HG03280 (cell line): ENCODE measurements around the gene PDC.
A peak's percentile ranks its signal among the peaks of the same experiment; 100 is the strongest.
"Not testable (repeated sequence)": the region's sequence is repeated elsewhere in the genome, so short reads cannot be mapped to it uniquely, and the experiment has no call there.

Experiments
- ATAC-seq: cut with Tn5 transposase; IDR thresholded peaks from one replicate; pipeline ENCODE4 v1.9.1; 2021; ENCODE audit warnings: mild to moderate bottlenecking, moderate library complexity; ENCODE audit not compliant: unreplicated experiment

Gene PDC

DNA sequence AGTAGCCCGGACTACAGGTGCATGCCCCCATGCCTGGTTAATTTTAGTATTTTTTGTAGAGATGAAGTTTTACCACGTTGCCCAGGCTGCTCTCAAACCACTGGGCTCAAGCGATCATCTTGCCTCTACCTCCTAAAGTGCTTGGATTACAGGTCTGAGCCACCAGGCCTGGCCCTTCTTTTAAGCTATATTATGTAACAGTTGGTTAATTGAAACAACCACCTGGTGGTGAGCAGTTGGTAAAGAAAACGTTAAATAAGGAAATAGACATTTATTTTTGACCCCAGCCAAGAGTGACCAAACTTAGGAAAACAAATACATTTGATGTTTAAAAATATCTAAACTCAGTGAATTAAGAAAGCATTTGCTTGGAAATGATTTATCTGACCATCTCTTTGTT, 12.1 kb upstream of the PDC start:
- no peak for ATAC-seq

DNA sequence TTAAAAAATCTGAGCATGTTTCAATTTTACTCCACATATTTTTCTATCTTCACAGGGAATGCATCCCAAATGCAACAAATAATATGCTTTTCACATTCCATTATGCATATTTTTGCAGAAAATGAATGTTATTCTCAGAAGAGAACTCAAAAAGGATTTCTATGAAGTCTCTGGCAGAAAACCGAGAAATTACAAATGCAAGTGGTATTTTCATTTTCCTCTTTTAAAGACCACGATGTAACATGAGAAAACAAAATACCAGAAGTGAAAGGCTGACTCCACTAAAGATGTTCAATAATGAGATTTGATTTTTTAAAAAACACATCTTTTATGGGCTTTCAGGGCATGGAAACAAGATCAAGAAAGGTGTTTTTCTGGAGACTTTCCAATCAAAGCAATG, 5.0 kb upstream of the PDC start:
- no peak for ATAC-seq

DNA sequence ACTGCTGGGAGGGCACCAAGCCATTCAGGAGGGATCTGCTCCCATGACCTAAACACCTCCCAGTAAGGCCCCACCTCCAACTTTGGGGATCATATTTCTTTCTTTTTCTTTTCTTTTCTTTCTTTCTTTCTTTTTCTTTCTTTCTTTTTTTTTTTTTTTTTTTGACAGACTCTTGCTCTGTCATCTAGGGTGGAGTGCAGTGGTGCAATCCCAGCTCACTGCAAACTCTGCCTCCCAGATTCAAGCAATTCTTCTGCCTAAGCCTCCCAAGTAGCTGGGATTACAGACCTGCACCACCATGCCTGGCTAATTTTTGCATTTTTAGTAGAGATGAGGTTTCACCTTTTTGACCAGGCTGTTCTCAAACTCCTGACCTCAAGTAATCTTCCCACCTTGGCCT, 4.6 kb upstream of the PDC start:
- ATAC-seq = not testable (repeated sequence)

DNA sequence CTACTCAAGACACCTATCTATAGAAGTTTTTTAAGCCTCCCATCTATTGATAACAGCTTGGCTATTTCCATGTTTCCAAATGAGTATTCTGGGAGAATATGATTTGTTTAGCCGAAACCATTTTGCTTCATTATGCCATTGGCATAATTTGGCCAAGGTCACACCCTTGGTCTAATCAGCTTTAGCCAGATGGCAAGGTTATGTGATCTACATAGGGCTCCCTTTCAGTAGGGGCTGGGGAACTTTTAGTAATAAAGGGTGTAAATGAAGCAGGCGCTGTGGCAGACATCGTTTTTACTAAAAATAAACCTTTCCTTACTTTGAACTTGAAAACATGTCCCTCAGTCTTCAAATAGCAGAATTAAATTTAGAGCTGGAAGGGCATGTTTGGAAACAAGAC, 3.0 kb upstream of the PDC start:
- ATAC-seq = no peak

DNA sequence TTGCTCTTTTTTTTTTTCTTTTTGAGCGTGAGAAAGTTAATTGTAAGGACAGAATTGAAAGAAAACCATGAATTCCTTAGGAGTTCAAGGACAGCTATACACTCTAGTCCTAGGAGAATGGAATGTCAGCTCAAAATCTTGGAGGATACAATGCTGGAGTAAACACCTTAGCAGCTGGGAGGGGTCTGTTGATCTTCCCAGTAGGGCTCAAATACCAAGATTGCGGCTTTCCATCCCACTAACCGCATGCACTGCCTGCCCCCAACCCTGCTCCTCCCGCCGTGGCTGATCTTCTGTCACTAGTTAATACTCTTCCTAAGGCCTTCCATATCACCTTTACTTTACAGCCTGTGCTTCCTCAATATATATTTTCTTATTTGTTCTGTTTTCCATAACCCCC, 2.6 kb upstream of the PDC start:
- ATAC-seq = no peak

DNA sequence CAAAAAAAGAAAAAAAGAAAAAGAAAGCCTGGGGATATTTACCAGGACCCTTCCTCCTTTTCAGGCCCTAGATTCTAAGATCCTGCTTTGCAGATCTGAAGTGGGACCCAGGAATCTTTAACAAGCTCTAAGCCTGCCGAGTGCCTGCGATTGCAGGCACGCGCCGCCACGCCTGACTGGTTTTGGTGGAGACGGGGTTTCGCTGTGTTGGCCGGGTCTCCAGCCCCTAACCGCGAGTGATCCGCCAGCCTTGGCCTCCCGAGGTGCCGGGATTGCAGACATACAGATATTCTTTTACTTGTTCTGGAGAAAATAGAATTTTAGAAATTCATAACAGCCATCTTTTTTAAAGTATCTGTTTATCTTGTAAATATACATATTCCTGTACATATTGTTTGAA, 1.8 kb downstream of the PDC start:
- ATAC-seq = not testable (repeated sequence)

DNA sequence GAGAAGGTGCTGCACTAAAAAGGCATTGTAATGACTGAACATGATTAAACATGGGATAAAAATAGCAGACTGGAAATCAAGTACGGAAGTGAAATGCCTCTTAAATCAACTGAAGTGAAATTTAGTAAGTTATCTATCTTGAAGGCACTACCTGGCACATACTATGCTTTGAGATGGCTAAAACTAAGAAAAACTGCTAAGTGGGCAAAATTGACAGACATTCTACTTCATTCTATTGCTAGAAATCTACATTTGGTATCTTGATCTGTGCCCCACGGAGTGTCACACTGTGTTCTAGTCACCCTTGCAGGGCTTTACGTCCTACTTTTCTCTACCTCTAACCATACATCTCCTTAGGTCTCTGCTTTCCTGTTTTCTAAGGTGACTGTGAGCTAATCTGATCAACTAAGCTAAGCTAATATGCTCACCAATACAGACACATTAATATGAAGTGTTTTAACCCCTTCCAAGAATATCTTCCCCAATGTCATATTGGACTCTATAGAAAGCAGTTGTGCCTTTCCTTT, 4.1 kb downstream of the PDC start:
- no peak for ATAC-seq

DNA sequence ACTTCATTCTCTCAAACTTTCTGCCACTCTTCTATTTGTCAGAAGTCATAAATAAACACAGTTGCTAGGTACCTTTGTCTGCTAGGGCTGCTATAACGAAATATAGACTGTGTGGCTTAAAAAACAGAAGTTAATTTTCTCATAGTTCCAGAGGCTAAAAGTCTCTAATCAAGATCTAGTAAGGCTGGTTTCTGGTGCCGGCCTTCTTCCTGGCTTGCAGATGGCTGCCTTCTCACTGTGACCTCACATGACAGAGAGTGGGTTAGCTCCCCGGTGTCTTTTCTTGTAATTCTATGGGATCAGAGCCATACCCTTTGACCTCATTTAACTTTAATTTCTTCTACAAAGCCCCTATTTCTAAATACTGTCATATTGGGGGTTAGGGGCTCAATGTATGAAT, 5.9 kb downstream of the PDC start:
- no peak for ATAC-seq

DNA sequence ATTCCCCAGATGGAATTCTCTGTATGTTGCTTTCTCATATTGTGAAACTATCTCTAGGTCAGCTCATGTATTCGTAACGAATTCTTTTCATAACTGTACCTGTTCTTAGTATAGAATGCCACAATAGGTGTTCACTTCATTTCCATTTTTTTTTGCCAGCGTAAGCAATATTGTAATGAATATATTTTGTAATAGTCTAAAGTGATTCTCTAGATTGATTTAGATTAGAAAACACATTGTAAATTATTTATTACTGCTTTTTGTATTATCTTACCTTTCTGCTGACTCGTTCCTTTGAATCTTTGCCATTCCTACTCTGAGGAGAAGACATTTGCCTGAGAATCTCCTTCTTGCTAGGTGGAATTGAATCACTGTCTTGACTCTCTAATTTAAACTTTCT, 14.8 kb downstream of the PDC start:
- ATAC-seq = no peak

DNA sequence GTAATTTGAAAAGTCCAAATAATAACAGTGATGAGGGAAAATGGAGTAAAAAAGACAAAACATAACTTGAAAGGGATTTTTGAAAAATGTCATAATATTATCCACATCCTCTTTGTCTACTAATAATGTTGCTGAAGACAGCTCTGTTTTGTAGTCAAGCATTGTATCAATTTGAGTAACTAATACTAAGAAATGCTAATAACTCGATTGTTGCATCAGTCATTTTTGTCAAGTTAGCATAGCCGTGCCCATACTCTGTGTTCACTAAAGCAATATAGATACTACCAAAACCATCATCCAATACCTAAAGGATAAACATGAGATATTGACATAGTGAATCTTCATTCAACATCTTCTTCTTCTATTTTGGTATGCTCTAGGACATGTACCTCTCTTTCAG, 17.3 kb downstream of the PDC start:
- ATAC-seq = no peak

DNA sequence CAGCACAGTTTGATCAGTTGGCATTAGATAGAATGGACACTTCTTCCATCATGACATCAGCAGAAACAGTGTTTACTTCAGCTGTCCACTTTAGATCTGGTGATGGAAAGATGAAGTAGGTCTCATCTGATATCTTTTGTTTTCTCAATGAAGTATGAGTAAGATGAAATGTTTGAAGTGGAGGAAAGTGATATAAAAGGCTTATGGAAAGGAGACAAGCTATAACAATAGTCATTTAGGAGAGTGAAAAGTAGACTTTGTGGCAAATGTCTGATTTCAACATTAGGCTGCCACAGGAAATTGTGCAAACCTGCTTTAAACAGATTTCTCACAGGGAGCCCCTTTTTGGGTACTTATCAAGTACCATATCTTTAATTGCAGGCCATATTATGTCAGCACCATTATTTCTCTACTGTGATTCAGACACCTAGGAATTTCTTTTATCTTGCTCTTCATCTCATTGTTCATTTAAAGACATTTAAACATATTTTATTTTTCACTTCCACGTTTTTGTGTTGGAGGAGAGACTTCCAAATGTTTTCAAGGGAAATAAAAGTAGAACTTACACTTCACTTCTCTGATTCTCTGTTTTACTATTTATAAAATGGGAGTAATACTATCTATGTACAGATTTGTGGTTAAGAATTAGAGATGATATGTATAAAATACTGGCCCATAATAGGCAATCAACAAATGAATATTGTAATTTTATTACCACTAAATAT, 18.1 kb downstream of the PDC start:
- ATAC-seq = no peak

DNA sequence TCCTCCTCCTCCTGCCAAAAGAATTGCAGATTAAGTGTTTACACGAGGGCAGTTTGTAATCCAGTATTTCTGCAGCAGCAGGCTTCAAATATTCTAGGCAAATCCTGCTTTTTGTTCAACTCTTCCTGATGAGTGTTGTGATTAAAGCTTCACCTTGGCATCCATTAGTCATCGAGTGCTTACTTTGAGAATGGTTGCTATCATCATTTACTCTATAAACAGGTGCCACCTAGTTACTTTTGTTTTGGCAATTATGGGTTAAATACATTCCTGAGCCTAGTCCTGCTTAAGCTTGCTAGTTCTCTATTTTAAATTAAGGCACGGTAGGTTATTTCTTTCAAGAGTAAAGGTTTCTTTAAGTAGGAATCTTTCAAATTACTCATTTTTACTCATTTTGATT, 20.3 kb downstream of the PDC start:
- no peak for ATAC-seq

DNA sequence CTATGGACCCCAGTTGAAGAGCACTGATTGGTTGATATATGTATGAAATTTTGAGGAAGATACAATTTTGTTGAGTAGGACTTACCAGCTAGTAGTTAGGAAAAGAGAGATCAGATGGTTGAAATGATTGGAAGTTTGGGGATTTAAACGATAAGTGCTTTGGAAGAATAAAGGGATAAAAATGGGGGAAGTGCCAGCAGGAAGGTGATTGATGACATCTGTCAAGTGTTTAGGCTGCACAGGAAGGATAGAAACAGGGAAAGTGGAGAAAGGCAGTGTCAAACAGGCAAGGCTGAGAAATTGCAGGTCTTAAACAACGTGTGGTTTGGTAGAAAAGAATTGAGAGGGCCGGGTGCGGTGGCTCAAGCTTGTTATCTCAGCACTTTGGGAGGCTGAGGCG, 22.3 kb downstream of the PDC start:
- no peak for ATAC-seq

DNA sequence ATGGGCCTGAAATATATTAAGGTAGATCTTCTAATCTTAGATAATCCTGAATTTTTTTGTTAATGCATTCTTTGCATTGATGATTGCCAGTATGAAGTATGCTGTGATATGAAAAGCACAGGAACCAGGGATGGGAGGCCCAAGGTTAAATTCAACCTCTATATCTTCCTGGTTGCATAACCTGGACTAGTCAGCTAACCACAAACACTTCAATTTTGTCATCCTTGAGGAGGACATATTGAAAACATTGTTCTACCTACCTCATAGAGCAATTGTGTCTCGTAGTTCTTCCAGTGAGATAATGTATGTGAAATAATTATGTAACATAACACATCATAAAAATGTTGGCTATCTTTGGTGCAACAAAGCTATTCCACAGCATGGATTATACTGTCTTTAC, 25.6 kb downstream of the PDC start:
- no peak for ATAC-seq

DNA sequence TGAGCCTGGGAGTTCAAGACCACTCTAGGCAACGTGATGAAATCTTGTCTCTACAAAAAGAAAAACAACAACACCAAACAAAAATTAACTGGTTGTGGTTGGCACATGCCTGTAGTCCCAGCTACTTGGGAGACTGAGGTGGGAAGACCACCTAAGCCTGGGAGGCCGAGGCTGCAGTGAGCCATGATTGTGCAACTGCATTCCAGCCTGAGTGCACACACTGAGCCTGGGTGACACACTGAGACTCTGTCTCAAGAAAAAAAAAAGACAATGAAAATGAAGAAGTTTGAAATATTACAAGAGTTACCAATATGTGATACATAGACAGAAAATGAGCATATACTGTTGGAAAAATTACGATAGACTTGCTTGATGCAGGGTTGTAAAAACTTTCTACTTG, 31.9 kb downstream of the PDC start:
- no peak for ATAC-seq

DNA sequence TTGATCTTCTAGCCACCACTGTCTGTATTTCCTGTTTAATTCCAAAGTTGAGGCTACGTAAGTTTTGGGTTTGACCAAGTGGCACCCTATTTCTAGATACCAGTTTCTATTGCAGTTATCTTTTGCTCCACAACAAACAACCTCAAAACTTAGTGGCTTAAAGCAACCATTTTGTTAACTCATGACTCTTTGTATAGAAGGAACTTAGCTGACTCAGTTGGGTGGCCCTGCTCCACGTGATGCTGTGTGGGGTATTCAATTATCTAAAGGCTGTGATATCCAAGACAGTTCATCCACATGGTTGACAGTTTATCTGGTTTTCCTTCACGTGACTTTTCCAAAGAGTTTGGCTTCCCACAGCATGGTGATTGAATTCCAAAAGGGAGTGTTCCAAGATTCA, 34.8 kb downstream of the PDC start:
- ATAC-seq = no peak

DNA sequence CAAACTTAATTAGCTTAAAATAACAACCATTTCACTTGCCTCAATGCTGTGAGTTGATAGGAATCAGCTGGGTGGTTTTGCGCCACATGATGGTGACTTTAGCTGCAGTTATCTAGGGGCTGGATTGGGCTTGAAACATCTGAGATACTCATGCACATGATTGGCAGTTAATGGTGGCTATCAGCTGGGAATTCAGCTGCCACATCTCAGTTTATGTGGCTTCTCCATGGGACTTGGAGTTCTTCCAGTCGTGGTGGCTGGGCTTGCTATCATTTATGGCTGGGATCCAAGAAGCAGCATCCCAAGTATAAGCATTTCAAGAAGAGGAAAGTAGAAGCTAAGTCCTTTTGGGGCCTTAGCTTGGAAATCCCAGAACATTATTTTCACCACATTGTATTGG, 36.4 kb downstream of the PDC start:
- ATAC-seq = no peak

DNA sequence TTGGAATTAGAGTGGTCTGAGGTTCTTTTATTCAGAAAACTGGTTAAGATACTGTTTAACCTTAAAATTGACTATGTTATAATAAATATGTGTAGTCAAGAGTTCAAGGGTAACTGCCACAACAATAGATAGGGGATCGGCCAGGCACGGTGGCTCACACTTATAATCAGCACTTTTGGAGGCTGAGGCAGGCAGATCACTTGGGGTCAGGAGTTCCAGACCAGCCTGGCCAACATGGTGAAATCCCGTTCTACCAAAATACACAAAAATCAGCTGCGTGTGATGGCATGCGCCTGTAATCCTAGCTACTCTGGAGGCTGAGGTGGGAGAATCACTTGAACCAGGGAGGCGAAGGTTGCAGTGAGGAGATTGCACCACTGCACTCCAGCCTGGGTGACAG, 39.5 kb downstream of the PDC start:
- no peak for ATAC-seq

DNA sequence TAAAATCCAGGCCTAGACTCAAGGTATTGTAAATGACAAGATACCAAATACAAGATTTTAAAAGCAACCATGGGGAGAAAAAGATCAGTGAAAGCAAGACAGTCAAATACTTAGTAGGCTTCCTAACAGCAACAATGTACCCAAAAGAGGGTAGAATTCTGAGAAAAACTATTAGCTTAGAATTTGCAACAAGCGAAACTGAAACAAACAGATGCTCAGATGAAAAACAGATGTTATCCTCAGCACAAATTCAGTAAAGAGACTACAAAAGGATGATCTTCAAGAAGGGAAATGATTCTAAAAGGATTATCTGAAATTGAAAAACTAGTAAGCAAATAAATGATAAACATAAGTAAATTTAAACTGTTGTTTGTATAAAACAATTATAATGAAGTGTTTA, 40.0 kb downstream of the PDC start:
- ATAC-seq = peak; percentile 97

DNA sequence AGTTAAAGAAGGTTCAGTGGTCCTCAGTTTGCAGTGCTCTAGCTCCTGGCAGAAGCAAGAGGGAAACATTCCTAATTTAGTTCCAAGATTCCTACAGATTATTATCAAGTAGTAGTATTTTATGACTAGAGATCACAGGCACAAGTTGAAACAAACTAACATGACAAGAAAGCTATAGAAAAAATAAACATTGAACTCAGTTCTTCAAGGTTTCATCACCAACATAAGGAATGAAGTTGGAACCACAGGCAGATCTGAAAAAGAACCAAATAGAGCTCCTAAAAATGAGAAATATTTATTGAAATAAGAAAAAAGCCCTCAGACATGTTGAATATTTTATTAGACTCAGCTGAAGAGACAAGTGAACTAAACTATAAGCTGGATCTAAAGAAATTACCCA, 40.6 kb downstream of the PDC start:
- ATAC-seq = no peak

DNA sequence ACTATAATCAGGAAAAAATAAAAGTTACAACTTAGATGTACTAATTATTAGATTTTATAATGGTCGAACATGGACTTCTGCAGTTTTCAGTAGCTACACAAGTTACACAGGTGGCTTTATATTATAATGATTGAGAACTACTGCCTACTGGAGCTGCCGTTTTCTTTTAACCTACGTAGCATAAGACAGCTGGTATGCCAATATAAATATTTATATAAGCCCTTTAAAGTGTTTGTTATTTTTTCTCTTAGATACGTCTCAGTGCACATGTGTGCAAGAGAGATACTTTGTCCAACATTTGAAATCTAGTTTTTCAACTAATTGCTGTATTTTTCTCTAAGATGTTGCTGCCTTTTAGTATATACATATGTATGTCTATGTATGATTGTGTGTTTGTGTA, 42.4 kb downstream of the PDC start:
- ATAC-seq = no peak

DNA sequence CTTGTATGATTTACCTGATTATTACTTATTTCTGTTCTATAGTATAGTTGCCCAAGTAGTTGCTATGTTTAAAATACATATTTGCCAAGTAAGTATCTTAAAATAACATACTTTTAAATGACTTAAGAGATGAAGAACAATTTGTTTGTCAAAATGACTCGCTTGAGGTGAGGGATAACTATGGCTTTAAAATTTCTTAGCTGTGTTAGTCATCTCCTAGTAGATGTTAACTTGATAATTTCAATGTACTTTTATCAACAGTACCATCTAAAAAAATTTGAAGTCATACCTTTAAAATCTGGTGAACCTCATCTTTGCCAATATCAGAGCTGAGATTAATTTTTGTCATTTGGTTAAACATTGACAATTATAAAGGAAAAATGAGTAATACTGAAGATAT, 47.6 kb downstream of the PDC start:
- ATAC-seq = no peak

DNA sequence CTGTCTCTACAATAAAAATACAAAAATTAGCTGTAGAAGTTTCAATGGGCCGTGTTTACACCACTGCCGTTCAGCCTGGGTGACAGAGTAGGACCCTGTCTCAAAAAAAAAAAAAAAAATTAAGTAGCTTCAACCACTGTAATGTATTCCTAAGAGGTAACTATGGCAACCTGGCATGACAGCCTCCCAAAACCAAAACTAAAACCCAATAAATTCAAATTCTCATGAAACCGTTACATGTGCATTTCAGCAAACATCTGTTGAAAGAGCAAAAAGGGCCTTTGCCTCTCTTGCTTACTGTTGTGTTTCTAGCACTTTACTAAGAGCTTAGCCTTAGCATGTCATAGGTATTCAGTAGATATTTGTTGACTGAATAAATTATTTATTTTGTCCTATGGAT, 51.8 kb downstream of the PDC start:
- peak; percentile 77 for ATAC-seq
